Hepatocyte (in vitro differentiated cells): ENCODE data around the gene IFNGR2.

Source experiments
- CTCF ChIP-seq: fragments of 200-600 bp; sonication (generic); IDR thresholded peaks from 2 replicates; pipeline ENCODE4 v1.5.1; 2016; ENCODE audit warnings: antibody characterized with exemption, mild to moderate bottlenecking; ENCODE audit not compliant: poor library complexity
- EZH2 ChIP-seq: fragments of 200-600 bp; sonication (generic); IDR thresholded peaks from 2 replicates; pipeline ENCODE4 v1.6.1; 2016; ENCODE audit warnings: antibody characterized with exemption, mild to moderate bottlenecking, borderline replicate concordance
- EZH2phosphoT487 ChIP-seq: fragments of 200-600 bp; sonication (generic); IDR thresholded peaks from one replicate; pipeline ENCODE4 v1.6.1; 2018; ENCODE audit warnings: antibody characterized with exemption, mild to moderate bottlenecking, low read depth, moderate library complexity; ENCODE audit not compliant: unreplicated experiment, severe bottlenecking

- no peak for TF ChIP-seq CTCF
- no peak for TF ChIP-seq EZH2phosphoT487
- TF ChIP-seq EZH2: no peak
Measured at GRCh38 chr21:33362044-33362555, 41.1 kb upstream of the IFNGR2 start.
